Uterus (tissue), 2 donors: Measurements from ENCODE around the gene WDR47.
"Not testable (repeated sequence)": the region's sequence is repeated elsewhere in the genome, so short reads cannot be mapped to it uniquely, and the experiment has no call there.

Experiments
- POLR2A ChIP-seq, 2 donors: fragments of 450-650 bp; IDR thresholded peaks; one replicate each; pipeline ENCODE4 v1.6.1; 2016; ENCODE audit warnings: antibody characterized with exemption in 2 of 2, mild to moderate bottlenecking in 1 of 2, moderate library complexity in 1 of 2
- TF ChIP-seq, protein P1 (sequence below), 4 experiments: fragments of 200-600 bp in 2 of 4; fragments of 450-650 bp in 2 of 4; sonication (generic) in 2 of 4; IDR thresholded peaks; one replicate each; pipeline ENCODE4 v1.5.1; 2016 to 2019; ENCODE audit warnings: antibody characterized with exemption in 4 of 4, mild to moderate bottlenecking in 2 of 4, moderate library complexity in 1 of 4

DNA sequence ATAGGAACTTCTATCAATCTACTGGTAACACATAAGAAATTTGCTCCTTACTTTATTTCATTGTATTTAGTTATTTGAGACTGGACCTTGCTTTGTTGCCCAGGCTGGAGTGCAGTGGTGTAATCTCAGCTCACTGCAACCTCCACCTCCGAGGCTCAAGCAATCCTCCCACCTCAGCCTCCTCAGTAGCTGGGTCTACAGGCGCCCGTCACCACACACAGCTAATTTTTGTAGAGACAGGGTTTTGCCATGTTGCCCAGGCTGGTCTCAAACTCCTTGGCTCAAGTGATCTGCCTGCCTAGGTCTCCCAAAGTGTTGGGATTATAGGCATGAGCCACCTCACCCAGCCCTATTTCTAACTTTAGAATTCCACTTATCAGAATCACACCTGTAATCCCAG, 10.2 kb upstream of the WDR47 start:
- TF ChIP-seq POLR2A (IDR thresholded peaks at IDR 0.05) = not testable (repeated sequence)
- TF ChIP-seq, protein P1, sequence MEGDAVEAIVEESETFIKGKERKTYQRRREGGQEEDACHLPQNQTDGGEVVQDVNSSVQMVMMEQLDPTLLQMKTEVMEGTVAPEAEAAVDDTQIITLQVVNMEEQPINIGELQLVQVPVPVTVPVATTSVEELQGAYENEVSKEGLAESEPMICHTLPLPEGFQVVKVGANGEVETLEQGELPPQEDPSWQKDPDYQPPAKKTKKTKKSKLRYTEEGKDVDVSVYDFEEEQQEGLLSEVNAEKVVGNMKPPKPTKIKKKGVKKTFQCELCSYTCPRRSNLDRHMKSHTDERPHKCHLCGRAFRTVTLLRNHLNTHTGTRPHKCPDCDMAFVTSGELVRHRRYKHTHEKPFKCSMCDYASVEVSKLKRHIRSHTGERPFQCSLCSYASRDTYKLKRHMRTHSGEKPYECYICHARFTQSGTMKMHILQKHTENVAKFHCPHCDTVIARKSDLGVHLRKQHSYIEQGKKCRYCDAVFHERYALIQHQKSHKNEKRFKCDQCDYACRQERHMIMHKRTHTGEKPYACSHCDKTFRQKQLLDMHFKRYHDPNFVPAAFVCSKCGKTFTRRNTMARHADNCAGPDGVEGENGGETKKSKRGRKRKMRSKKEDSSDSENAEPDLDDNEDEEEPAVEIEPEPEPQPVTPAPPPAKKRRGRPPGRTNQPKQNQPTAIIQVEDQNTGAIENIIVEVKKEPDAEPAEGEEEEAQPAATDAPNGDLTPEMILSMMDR (IDR thresholded peaks at IDR 0.05) = not testable (repeated sequence)
